AG10803 (cell line): ENCODE results near the gene RPL37A.

ENCODE experiments used
- DNase-seq: peaks from one replicate; pipeline ENCODE4 v3.0.0; 2010; ENCODE audit warnings: low read depth
- H3K4me3 ChIP-seq: 2 replicates; pipeline ENCODE4 v1.5.1; 2011; ENCODE audit warnings: mild to moderate bottlenecking, low read length, control low read depth
- TF ChIP-seq, protein P1 (sequence below): conservative IDR thresholded peaks from 2 replicates; pipeline ENCODE4 v1.5.1; 2011; ENCODE audit warnings: mild to moderate bottlenecking, low read length, control low read depth, inconsistent platforms

Gene RPL37A

DNA sequence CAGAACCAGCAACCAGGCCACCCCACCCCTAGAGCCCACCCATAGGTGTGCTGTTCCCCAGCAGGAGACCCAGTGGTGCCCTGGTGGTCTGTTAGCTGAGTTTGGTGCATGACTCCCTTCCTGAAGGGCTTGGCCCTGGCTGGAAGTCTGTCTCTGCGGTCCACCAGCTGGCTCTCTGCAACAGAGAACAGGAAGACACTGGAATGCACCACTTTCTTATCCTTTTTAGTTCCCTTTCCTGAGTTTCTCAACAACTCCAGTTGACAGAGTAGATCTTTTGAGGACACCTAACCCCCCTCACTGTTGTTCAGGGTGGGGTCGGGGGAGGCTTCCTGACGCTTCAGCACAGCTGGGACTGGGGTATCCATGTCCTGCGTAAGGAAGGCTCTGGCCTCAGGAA, 11.9 kb upstream of the RPL37A start:
- DNase-seq: peak; percentile 22
- TF ChIP-seq, protein P1, sequence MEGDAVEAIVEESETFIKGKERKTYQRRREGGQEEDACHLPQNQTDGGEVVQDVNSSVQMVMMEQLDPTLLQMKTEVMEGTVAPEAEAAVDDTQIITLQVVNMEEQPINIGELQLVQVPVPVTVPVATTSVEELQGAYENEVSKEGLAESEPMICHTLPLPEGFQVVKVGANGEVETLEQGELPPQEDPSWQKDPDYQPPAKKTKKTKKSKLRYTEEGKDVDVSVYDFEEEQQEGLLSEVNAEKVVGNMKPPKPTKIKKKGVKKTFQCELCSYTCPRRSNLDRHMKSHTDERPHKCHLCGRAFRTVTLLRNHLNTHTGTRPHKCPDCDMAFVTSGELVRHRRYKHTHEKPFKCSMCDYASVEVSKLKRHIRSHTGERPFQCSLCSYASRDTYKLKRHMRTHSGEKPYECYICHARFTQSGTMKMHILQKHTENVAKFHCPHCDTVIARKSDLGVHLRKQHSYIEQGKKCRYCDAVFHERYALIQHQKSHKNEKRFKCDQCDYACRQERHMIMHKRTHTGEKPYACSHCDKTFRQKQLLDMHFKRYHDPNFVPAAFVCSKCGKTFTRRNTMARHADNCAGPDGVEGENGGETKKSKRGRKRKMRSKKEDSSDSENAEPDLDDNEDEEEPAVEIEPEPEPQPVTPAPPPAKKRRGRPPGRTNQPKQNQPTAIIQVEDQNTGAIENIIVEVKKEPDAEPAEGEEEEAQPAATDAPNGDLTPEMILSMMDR: no peak
- no peak overlapping the region for H3K4me3 ChIP-seq

DNA sequence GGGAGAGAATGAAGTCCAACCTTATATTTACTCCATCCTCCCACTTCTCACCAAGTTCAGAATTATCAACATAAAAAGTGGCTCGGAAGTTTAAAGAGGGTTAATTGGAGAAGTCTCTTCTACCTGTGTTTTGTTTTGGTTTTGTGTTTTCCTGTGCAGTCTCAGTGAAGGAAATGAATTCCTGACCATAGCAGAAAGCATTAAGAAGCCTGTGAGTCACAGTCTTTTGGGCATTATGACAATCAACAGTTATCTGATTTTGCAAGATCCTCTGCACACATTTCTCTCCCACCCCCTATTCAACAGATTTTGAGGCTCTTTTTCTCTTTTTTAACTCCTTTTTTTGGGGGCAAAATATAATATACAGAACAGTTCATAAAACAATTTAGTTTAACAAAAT, 8.6 kb upstream of the RPL37A start:
- peak; percentile 83 for DNase-seq
- TF ChIP-seq, protein P1: no peak
- no peak overlapping the region for H3K4me3 ChIP-seq

DNA sequence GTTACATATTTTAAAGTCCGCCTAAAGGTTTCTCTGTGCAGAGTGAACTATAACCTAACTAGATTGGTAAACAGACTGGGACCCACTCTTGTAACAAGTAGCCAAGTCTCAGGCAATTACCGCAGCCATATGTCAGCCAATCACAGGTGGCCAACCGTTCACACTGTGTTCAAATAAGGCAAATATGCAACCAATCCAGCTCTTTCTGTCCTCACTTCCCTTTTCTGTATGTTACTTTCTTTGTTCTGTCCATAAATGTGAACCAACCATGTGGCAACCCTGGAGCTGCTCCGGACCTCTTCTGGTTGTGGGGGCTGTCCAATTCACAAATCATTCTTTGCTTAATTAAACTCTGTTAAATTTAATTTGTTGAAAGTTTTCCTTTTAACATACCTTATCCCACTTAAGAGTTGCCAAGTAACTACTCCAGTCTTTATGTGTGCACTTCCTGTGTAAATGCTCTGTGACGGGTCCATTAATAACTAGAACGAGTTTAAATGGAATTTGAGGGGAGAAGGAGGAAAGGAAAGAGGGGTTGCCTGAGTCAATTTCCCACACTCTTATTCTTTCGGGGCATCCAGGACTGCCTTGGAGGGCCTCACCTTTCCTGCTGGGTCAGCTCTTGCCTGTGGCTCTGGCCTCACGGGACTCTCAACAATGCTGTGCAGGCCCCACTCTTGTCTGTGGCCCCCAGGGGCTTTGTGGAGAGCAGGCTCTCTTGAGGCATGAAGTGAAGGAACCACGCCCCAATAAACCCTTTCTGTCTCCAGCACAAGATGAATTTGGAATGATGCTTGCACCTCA, 6.6 kb upstream of the RPL37A start:
- H3K4me3 ChIP-seq: no peak overlapping the region
- TF ChIP-seq, protein P1: no peak
- DNase-seq: no peak

DNA sequence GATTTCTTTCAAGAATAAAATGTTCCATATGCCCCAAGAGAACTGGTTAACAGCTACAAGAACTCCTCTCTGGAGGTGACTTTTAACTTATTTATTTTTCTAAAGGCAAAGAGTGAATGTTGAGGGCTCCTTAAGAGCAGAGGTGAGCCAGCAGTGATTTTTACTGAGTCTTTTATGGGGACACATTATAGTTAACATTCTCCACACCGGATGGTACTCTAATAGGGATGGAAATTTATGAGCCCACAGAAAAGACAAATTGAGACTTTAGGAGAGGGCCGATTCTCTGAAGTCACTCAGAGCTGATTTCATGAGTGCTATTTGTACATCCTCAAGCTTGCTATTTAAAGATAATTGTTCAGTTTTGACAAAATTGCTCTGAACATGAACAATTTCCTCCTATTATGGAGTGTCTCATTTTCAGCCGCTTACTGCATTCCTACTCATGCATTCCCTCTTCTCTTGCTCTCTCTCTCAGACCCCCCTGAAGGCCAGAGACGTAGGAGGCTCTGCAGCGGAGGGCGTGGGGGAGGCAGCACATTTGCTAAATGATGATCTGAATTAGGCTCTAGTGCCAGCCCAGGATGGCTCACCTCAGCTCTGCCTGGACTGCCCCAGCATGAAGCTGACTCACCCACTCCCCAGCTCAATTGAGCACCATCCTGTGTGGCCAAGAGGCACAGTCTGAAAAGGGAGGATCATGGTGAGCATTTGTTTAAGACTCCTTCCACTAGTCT, 5.9 kb upstream of the RPL37A start:
- peak; percentile 61 for DNase-seq
- no peak overlapping the region for H3K4me3 ChIP-seq
- TF ChIP-seq, protein P1: no peak

DNA sequence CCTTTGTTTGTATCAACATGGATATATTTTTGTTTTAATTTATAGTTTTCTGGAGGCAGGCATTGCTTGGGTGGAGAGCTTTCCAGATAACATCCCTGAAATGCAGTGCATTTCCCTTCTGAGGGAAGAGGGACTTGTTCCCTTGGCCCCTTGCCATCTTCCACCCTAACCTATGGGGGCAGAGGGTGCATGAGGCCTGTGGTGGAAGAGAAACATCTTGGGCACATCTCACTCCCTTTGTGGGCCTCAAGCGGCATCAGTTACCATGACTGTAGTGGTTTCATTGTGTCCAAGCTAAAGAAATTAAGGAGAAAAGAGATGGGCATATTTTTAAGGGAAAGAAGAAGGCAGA, 5.3 kb upstream of the RPL37A start:
- TF ChIP-seq, protein P1: no peak
- H3K4me3 ChIP-seq: no peak overlapping the region
- no peak for DNase-seq

DNA sequence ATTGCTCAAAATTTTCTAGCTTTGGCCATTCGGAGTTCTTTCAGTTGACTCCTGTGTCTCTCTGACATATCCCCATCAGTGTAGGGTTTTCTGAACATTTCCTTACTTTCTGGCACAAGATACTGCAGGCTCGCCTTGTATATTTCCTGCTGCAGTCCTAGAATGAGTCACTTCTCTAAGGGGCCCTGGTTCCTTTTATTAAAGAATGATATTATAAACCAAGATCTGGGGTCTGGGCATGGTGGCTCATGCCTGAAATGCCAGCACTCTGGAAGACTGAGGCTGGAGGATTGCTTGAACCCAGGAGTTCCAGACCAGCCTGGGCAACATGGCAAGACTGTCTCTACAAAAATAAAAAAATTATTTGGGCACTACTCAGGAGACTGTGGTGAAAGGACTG, 3.0 kb upstream of the RPL37A start:
- DNase-seq: peak; percentile 37
- TF ChIP-seq, protein P1: no peak
- no peak overlapping the region for H3K4me3 ChIP-seq

DNA sequence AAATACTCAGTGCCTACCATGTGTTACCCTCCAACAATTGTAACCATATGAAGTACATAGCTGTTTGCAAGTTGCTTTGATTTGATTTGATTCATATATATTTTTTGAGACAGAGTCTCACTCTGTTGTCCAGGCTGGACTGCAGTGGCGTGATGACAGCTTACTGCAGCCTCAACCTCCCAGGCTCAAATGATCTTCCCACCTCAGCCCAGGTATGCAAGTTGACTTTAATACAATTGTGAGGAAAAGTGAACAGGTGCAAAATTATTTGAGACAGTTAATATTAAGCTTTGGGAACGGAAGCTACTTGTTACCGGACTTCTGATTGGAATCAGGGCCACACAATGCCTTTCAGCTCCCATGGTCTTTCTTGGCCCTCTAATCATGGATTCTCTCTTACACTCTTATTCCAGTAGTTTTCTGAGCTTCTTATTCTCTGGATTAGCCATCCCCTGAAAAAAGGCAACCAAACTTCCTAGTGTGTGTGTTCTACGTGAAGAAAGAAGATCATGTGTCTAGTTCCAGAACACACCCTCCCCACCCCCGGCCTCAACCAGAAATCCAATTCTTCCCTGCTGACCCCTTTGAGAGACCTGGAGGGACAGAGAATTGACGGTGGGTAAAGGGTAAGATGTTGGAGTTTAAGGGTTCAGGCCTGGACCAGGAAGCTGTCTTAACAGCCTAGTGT, 1.1 kb upstream of the RPL37A start:
- TF ChIP-seq, protein P1: no peak

More for the DNA sequence above, 1.1 kb upstream of the RPL37A start:
- peak overlapping the region; percentile 89 for H3K4me3 ChIP-seq
- DNase-seq: no peak
